Skeletal muscle satellite cell (primary cell): Measurements from ENCODE around the gene ABCC1.
"Not testable (repeated sequence)": the region's sequence is repeated elsewhere in the genome, so short reads cannot be mapped to it uniquely, and the experiment has no call there.

Experiments used
- H3K27me3 ChIP-seq: 2 replicates; pipeline ENCODE4 v1.7.0; 2013; ENCODE audit warnings: low read length; ENCODE audit not compliant: control insufficient read depth, insufficient read depth
- H3K36me3 ChIP-seq: 2 replicates; pipeline ENCODE4 v1.7.0; 2013; ENCODE audit warnings: mild to moderate bottlenecking, control low read depth, low read length; ENCODE audit not compliant: insufficient read depth
- H3K4me1 ChIP-seq: 2 replicates; pipeline ENCODE4 v1.7.0; 2013; ENCODE audit warnings: low read length; ENCODE audit not compliant: control insufficient read depth, insufficient read depth
- H3K4me2 ChIP-seq: 2 replicates; pipeline ENCODE4 v1.7.0; 2013; ENCODE audit warnings: mild to moderate bottlenecking, low read length
- H3K4me3 ChIP-seq: 2 replicates; pipeline ENCODE4 v1.7.0; 2013; ENCODE audit warnings: low read length
- H3K9ac ChIP-seq: 2 replicates; pipeline ENCODE4 v1.7.0; 2013; ENCODE audit warnings: mild to moderate bottlenecking, low read depth, low read length, moderate library complexity
- H3K9me3 ChIP-seq: replicated peaks from 2 replicates; pipeline ENCODE4 v1.7.0; 2013; ENCODE audit warnings: mild to moderate bottlenecking, control low read depth, low read length

The ABCC1 gene

DNA sequence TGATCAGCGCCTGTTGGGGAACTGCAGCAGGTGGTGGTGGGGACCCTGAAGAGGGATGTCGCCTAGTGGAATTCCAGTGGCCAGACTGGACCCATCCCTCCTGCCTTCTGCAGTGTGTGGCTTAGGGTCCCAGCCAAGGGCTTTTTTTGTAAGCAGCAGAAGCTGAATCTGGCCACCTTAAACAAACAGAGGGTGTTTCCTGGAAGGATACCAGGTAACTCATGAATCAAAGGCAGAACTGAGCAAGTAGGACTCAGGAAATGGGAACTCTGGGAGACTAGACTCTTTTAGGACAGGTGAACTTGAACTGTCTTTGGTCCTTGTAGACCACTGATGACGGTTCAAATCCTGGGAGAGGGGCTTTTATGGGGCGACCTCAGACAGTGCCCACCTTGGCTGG, 149.9 kb downstream of the ABCC1 start:
- H3K36me3 ChIP-seq = peaks cover 70% of the 10 kb centered on the region

DNA sequence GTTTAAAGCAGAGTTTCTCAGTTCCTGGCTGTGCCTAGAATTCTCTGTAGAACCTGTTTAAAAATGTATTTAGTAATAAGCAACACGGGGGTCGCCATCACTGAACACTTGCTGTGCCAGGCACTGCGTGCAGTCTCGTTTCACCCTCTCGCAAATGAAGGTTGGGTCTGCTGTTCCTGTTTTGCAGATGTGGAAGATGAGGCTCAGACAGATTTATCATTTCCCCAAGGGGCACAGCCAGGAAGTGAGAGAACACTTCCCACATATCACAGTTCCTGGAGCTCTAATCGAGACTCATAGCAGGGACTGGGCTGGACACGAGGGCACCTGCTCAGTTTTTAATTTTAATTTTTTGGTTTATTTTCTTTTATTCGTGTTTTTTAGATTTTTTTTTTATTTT, 151.2 kb downstream of the ABCC1 start:
- peaks cover 72% of the 10 kb centered on the region for H3K36me3 ChIP-seq
- no peak overlapping the region for H3K9ac ChIP-seq
- no peaks in the 10 kb centered on the region for H3K9me3 ChIP-seq

More for the DNA sequence above, 149.9 kb downstream of the ABCC1 start:
- H3K9me3 ChIP-seq = no peaks in the 10 kb centered on the region
- no peak overlapping the region for H3K4me3 ChIP-seq
- H3K27me3 ChIP-seq = no peaks in the 10 kb centered on the region
- peaks cover 7% of the 10 kb centered on the region for H3K4me1 ChIP-seq
- no peak overlapping the region for H3K9ac ChIP-seq
- no peak overlapping the region for H3K4me2 ChIP-seq

DNA sequence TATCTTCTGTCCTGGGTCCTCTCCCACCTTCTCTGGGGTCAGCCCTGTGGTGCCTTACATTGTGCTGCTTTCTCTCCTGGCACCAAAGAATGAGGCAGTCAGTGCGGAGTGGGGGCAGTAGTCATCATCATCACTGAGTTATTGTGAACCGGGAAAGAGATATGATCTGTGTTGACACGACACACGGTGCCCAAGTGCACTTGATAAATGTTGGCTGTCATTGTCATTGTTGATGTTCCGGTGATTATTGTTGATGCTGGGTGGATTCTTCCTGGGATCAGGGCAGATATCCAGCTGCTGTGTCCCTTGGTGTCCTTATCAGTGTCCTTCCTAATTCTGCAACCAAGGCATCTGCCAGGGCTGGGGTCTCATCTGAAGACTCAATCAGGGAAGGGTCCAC, 152.2 kb downstream of the ABCC1 start:
- H3K4me3 ChIP-seq = no peak overlapping the region
- H3K9ac ChIP-seq = no peak overlapping the region
- H3K4me1 ChIP-seq = peaks cover 3% of the 10 kb centered on the region
- no peaks in the 10 kb centered on the region for H3K9me3 ChIP-seq
- H3K36me3 ChIP-seq = peaks cover 73% of the 10 kb centered on the region
- no peaks in the 10 kb centered on the region for H3K27me3 ChIP-seq
- no peak overlapping the region for H3K4me2 ChIP-seq

More for the DNA sequence above, 151.2 kb downstream of the ABCC1 start:
- no peak overlapping the region for H3K4me3 ChIP-seq
- H3K4me1 ChIP-seq = peaks cover 7% of the 10 kb centered on the region
- no peak overlapping the region for H3K4me2 ChIP-seq
- no peaks in the 10 kb centered on the region for H3K27me3 ChIP-seq

DNA sequence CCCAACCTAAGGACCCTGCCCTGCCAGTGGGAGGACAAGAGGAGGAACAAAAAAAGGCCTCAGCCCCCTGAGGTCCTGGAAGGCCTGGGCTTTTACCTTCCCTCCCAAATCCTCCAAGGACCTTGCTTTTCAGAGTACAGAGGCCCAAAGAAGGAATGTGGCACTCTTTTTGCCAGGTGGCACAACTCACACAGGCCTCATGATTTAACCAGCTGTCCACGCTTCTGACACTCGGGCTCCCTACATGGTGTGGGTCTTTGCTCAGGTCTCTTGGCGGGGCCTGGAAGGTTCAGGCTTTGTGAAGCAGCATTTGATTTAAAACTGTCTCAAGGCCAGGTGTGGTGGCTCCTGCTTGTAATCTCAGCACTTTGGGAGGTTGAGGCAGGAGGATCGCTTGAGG, 153.3 kb downstream of the ABCC1 start:
- no peak overlapping the region for H3K9ac ChIP-seq
- H3K4me1 ChIP-seq = no peaks in the 10 kb centered on the region
- H3K4me2 ChIP-seq = no peak overlapping the region
- H3K4me3 ChIP-seq = no peak overlapping the region
- H3K36me3 ChIP-seq = peaks cover 74% of the 10 kb centered on the region
- H3K9me3 ChIP-seq = no peaks in the 10 kb centered on the region
- no peaks in the 10 kb centered on the region for H3K27me3 ChIP-seq

DNA sequence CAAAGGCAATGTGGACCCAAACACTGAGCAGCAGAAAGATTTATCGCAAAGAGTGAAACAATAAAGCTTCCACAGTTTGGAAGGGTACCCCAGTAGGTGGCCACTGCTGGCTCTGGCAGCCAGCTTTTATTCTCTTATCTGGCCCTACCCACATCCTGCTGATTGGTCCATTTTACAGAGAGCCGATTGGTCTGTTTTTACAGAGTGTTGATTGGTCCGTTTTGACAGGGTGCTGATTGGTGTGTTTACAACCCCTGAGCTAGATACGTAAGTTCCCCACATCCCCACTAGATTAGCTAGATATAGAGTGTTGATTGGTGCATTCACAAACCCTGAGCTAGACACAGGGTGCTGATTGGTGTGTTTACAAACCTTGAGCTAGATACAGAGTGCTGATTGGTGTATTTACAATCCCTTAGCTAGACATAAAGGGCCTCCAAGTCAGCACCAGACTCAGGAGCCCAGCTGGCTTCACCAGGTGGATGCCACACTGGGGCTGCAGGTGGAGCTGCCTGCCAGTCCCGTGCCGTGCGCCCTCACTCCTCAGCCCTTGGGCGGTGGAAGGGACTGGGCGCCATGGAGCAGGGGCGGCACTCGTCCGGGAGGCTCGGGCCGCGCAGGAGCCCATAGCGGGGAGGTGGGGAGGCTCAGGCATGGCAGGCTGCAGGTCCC, 154.9 kb downstream of the ABCC1 start:
- not testable (repeated sequence) for H3K4me3 ChIP-seq, H3K9ac ChIP-seq, H3K4me2 ChIP-seq, H3K27me3 ChIP-seq, H3K9me3 ChIP-seq, H3K4me1 ChIP-seq
- peaks cover 73% of the 10 kb centered on the region for H3K36me3 ChIP-seq

DNA sequence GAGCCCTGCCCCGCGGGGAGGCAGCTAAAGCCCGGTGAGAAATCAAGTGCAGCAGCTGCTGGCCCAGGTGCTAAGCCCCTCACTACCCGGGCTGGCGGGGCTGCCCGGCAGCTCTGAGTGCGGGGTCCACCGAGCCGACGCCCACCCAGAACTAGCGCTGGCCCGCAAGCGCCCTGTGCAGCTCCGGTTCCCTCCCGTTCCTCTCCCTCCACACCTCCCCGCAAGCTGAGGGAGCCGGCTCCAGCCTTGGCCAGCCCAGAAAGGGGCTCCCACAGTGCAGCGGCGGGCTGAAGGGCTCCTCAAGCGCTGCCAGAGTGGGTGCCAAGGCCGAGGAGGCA, 155.4 kb downstream of the ABCC1 start:
- not testable (repeated sequence) for H3K4me3 ChIP-seq, H3K9me3 ChIP-seq, H3K9ac ChIP-seq, H3K27me3 ChIP-seq, H3K4me1 ChIP-seq, H3K4me2 ChIP-seq
- peaks cover 74% of the 10 kb centered on the region for H3K36me3 ChIP-seq

DNA sequence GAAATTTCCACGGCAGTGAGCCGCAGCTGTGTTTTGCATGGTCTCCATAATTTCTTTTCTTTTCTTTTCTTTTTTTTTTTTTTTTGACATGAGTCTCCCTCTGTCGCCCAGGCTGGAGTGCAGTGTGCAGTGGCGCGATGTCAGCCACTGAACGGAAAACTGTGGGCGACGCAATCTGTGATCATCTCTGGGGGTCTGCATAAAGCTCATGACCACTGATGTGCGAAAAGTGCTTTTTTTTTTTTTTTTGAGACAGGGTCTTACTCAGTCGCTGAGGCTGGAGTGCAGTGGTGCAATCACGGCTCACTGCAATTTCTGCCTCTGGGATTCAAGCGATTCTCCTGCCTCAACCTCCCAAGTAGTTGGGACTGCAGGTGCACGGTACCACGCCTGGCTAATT, 156.2 kb downstream of the ABCC1 start:
- no peak overlapping the region for H3K4me2 ChIP-seq
- H3K9me3 ChIP-seq = no peaks in the 10 kb centered on the region
- H3K4me1 ChIP-seq = no peaks in the 10 kb centered on the region
- peaks cover 73% of the 10 kb centered on the region for H3K36me3 ChIP-seq
- no peaks in the 10 kb centered on the region for H3K27me3 ChIP-seq
- no peak overlapping the region for H3K9ac ChIP-seq
- no peak overlapping the region for H3K4me3 ChIP-seq

DNA sequence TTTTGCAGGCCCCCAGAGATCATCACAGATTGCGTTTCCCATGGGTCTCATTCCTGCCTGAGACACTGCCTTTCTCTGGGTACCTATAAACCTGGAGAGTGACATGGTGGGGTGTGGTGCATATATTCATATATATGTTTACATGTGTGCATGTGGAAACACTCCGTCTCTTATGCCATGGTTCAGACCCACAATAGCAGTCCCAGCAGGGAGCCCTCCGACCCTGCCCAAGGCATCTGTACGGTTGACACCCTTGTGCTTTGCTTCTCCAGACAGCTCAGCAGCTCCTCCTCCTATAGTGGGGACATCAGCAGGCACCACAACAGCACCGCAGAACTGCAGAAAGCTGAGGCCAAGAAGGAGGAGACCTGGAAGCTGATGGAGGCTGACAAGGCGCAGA, 157.1 kb downstream of the ABCC1 start:
- H3K9ac ChIP-seq = no peak overlapping the region
- peaks cover 72% of the 10 kb centered on the region for H3K36me3 ChIP-seq
- no peaks in the 10 kb centered on the region for H3K9me3 ChIP-seq
- H3K4me1 ChIP-seq = no peaks in the 10 kb centered on the region
- no peaks in the 10 kb centered on the region for H3K27me3 ChIP-seq
- no peak overlapping the region for H3K4me3 ChIP-seq
- H3K4me2 ChIP-seq = no peak overlapping the region

DNA sequence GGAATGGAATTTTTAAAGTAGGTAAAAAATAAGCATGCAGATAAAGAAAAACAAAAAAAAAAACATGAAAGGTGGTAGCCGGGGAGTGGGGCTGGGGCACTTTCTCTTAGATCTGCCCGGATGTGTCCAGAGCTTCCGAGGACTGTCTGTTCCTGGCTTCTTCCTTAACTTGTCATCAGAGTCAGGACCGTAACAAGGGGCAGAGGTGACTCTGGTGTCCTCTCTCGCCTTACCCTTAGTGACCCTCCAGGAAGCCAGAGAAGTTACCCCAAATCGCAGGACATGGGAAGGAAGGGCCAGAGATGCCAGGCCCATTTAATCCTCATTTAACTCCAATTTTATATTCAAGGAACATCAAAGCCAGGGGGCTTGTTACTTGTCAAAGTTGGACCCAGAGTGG, 158.4 kb downstream of the ABCC1 start:
- Histone ChIP-seq H3K4me2 (no peak overlapping the region), H3K27me3 (no peaks in the 10 kb centered on the region), H3K4me1 (no peaks in the 10 kb centered on the region), H3K9me3 (no peaks in the 10 kb centered on the region), H3K9ac (no peak overlapping the region), H3K36me3 (peaks cover 72% of the 10 kb centered on the region), H3K4me3 (no peak overlapping the region)

DNA sequence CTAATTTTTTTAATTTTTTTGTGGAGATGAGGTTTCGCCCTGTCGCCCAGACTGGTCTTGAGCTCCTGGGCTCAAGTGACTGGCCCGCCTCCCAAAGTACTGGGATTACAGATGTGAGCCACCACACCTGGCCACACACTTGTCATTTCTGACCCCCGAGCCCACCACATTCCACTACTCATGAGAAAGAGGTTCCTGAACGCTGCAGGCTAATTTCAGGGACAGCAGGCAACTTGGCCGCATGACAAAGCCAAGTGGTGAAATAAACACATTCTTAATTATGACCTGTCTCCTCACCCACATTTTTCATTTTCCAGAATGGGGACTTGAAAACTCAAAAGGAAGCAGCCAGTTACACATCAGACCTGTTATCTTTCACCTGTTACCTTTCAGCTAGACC, 159.3 kb downstream of the ABCC1 start:
- Histone ChIP-seq H3K4me1 (no peaks in the 10 kb centered on the region), H3K36me3 (peaks cover 71% of the 10 kb centered on the region)

DNA sequence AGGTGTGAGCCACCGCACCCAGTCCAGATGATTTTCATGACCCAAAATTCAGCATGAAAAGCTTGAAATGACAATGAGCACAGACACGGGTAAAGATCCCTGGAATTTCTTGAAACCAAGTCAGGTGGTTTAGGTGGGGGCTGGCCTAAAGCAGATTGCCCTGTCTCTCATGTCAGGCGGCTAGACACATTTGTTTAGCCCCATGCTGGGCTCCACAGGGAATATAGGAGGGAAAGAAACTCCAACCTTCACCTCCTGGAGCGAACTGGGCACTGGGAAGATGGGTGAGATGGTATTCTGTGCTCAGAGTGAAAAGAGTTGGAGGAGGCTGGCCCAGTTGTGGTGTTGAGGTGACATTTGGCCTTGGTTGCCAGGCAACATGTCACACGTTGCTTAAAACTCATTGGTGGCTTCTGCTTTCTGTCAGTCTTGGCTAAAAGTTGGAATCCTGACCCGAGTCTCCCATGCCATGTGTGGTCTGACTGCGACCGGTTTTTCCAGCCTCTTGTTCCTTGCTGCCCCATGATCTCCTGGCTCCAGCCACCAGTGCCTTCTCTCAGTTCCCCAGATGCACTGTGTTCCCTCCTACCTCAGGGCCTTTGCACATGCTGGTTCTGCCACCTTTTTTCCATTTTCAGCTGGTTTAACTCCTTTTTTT, 160.2 kb downstream of the ABCC1 start:
- Histone ChIP-seq H3K9ac (no peak overlapping the region), H3K9me3 (no peaks in the 10 kb centered on the region), H3K4me1 (no peaks in the 10 kb centered on the region), H3K27me3 (no peaks in the 10 kb centered on the region), H3K36me3 (peaks cover 70% of the 10 kb centered on the region), H3K4me2 (no peak overlapping the region), H3K4me3 (no peak overlapping the region)

More for the DNA sequence above, 159.3 kb downstream of the ABCC1 start:
- H3K9me3 ChIP-seq = no peaks in the 10 kb centered on the region
- H3K4me3 ChIP-seq = no peak overlapping the region
- no peak overlapping the region for H3K4me2 ChIP-seq
- H3K9ac ChIP-seq = no peak overlapping the region
- no peaks in the 10 kb centered on the region for H3K27me3 ChIP-seq

DNA sequence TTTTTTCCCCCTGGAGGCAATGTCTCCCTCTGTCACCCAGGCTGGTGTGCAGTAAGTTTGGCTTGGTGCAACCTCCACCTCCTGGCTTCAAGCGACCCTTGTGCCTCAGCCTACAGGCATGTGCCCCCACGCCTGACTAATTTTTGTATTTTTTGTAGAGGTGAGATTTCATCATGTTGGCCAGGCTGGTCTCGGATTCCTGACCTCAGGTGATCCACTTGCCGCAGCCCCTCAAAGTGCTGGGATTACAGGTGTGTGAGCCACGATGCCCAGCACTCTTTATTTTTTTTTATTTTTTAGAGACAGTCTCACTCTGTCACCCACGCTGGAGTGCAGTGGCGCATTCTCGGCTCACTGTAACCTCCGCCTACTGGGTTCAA, 160.7 kb downstream of the ABCC1 start:
- H3K9me3 ChIP-seq = no peaks in the 10 kb centered on the region
- no peaks in the 10 kb centered on the region for H3K27me3 ChIP-seq
- H3K36me3 ChIP-seq = peaks cover 73% of the 10 kb centered on the region
- H3K4me3 ChIP-seq = no peak overlapping the region
- H3K9ac ChIP-seq = no peak overlapping the region
- no peak overlapping the region for H3K4me2 ChIP-seq
- H3K4me1 ChIP-seq = no peaks in the 10 kb centered on the region
